ENCODE measurements around the gene SAYSD1.

Gene SAYSD1

GRCh38 chr6:39107641-39108040 is 7.3 kb downstream of the SAYSD1 start:
- DNase-seq, result no peak

- no peak for DNase-seq
These were observed 8.0 kb downstream of the SAYSD1 start for GRCh38 chr6:39107034-39107433.

DNA sequence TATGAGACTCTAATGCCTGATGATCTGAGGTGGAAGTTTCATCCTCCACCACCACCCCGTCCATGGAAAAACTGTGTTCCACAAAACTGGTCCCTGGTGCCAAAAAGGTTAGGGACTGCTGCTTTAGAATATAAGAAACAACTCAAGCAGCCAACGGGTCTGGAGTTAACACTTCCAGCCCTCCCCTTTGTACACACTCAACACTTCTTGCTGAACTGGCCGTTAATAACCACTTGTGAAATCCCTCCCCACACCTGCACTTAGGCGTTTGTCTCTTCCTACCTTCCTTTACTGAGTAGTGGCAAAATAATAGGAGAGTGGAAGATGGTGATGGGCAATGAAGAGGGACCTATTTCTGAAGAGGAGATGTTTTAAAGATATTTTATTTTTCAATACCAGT is 10.5 kb downstream of the SAYSD1 start:
- DNase-seq, result no peak

- no peak for DNase-seq
These were observed 12.2 kb downstream of the SAYSD1 start for GRCh38 chr6:39102821-39103136.

GRCh38 chr6:39102071-39102820 is 12.7 kb downstream of the SAYSD1 start:
- no peak for DNase-seq

- DNase-seq, result no peak
These were observed 14.6 kb downstream of the SAYSD1 start for GRCh38 chr6:39100358-39100757.

DNA sequence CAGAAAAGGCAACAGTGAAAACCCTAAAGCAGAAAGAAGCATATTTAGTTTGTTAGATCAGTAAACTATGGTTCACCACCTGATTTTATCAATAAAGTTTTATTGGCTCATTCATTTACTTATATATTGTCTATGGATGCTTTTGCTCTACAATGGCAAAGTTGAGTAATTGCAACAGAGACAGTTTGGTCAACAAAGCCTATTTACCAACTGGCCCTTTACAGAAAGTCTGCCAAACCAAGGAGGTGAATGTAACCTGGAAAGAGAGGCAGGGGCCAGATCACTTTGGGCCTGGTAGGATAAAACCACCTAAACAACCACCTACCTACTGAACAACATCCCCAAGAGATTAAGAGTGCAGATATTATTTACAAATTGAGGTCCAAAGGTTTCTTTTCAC is 19.4 kb downstream of the SAYSD1 start:
- DNase-seq, result no peak

GRCh38 chr6:39093149-39093708 is 21.8 kb downstream of the SAYSD1 start:
- no peak for DNase-seq

DNA sequence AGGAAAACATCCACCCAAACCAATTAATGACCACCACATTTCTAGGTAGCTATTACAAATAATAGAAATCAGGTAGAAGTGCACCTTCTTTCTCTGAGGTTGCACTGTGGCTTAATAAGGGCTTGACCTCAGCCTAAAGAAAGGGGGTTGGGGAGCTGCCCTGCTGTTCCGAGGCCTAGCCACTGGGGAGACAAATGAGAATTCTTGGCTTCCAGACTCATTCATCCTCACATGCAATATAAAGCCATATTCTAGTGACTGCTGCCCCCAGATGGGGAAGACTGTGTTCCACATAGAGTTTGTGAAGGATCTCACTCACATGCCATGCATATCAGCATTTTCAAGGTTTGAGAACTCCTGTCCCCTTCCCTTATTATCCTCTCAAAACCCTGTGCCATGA is 22.9 kb downstream of the SAYSD1 start:
- no peak for DNase-seq

- DNase-seq, result no peak
These were observed 23.8 kb downstream of the SAYSD1 start for GRCh38 chr6:39091220-39091619.

DNA sequence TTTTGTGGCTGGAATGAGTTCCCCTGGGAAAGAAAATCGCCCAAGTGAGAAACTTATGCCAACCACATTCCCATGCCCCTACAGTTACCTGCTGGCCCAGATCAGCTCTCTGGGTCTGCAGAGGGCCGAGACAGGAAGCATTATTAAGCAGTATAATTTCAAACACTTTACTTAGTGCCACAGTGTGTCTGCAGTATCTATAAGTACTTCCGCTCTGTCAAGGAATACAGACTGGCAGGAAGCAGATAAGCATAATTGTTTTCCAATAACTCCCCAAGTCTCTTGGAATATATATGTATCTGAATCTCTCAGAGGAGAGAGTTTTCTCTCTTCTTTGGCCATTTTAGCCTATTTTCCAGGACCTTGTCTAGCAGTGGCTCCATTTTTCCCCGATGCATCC is 24.9 kb downstream of the SAYSD1 start:
- no peak for DNase-seq

DNA sequence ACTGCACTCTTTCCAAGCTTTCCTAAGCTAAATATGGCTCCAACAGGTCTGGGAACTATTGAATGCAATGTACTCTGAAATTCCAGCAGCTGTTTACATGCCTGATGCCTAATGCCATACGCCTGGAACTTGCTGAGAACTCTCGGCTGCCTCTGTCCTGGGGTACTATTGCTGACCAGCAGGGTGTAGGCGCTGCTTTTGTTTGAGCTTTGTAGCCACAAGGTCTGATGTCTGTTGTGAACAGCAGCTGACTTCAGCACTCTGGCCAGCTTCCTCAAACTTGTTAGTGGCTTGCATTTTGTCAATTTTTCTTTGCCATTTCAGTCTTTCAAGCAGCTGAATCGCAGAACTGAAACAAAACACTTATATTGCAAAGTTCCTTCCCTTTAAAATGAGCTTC is 26.7 kb downstream of the SAYSD1 start:
- no peak for DNase-seq

DNA sequence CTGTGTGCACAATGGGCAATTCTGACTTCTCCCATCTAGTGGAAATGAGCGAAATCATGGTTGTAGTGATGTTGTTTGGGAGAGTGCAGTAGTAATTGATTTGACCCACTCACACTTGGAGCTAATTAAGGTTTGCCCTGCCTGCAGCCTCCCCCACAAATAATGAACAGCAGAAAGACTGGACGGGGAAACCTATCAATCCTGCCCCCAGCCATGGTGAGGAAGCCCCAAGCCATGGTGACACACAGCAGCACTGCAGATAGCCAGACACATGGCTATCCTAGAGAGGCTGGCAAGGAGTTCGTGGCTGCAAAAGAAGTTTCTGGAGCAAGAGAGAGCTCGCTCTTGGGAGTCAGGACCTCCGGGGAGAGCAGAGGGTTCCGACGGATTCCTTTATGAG is 27.8 kb downstream of the SAYSD1 start:
- DNase-seq, result no peak

GRCh38 chr6:39086711-39087110 is 28.3 kb downstream of the SAYSD1 start:
- DNase-seq, result no peak

DNA sequence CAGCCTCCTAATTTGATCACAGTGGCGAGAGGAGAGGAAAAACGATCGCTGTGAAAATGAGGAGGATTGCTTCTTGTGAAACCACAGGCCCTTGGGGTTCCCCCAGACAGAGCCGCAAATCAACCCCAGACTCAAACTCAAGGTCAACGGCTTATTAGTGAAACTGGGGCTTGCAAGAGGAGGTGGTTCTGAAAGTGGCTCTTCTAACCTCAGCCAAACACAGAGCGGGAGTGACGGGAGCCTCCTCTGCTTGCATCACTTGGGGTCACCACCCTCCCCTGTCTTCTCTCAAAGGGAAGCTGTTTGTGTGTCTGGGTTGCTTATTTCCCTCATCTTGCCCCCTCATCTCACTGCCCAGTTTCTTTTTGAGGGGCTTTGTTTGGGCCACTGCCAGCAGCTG is 28.7 kb downstream of the SAYSD1 start:
- DNase-seq, result no peak

DNA sequence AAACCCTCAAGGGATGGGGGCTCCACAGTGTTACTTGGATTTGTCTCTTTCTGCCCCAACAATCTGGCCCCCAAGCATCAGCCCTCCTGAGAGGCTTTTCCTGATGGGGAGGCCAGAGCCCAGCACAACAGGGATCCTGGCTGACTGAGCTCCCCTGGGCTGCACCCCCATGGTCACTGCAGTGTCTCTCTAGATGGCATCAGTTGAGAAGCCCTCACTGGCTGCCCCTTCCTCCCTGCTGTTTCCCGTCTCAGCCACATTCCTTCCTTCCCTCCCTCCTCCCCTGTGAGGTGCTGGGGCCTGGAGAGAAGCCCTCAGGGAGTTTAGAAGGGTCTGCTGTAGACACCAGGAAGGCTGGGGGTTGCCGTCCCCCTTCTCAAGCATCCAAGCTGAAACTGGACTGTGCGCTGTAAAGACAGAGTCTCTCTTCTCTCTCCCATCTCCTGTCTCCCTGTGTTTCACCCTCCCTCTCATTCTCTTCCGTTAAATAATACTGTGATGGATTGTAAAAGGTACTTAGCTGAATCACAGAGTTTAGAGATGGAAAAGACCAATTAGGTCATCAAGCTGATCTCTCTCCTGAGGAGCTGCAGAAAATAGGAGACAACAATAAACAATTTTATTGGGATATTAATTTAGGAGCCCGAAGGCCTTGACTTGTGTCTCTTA is 29.7 kb downstream of the SAYSD1 start:
- no peak for DNase-seq

GRCh38 chr6:39084506-39084905 is 30.5 kb downstream of the SAYSD1 start:
- DNase-seq, result no peak

DNA sequence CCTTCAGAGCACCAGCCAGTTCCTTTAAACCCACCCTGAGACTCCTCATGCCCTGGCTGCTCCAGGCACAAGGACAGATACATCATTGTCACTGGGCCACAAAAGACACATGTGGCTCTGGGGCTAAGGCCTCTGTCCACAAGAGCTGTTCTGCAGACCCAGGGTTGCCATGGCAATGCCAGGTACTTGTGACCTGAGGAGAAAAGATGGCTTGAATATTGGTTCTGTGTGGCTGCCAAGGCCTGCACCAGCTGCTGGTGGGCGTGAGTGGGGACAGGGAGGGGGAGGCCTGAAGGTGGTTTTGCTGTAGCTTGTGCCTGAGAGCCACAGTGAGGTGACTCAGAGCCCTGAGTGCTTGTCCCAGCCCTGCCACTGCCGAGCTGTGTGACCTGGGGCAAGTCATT is 31.8 kb downstream of the SAYSD1 start:
- no peak for DNase-seq

DNA sequence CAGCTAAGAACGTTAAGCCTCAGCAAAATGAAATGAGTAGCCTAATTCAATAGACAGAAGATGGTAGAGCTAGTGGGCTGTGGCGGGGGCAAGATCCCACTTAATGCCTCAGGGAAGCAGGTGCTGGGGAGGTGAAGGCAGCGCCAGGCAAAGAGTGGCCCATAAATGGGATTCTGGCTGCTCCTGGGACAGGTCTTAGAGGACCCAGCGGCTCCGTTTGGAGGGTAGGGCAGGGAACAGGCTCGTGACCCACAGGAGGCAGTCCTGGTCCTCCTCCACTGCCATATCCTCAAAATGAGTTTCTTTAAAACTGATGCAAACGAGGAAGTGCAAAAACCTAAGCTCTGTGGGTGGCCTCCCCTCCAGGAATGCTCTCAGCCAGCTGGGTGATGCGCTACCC is 32.7 kb downstream of the SAYSD1 start:
- DNase-seq, result no peak

GRCh38 chr6:39080246-39080875 is 34.6 kb downstream of the SAYSD1 start:
- no peak for DNase-seq

DNA sequence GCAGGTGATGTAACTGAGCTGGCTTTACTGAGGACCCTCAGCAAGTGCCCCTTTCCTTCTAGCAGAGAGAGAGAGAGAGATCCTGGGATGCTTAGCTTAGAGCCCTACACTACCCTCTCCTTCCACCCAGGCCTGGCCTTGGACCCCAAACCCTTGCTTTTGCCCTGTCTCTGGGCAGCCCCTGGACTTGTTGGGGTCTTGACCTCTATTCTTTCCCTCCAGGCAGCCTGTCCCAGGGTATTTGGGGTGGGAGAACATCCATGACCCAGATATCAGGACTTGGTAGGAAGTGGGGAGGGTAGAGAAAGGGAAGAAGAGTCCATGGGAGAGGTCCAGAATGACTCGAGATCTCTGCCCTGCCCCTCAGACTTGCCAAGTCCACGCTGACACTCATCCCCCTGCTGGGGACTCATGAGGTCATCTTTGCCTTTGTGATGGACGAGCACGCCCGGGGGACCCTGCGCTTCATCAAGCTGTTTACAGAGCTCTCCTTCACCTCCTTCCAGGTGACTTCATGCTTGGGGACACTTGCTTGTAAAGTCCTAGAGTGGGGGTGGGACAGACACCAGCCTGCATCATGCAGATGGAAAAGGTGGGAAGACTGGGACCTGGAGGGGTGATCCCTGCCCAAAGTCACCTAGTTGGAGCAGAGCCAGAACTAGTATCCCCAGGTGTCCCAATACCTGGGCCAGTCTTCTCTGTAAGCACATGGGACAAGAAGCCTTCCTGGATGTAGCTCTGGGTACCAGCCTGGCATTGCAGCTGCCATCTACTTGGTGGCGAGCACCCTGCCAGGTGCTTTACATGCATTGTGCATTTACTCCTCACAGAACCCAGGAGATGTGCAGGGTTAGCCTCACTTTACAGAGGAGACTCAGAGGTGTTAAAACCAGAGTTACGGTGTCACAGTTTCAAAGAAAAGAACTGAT is 35.5 kb downstream of the SAYSD1 start:
- DNase-seq, result no peak

DNA sequence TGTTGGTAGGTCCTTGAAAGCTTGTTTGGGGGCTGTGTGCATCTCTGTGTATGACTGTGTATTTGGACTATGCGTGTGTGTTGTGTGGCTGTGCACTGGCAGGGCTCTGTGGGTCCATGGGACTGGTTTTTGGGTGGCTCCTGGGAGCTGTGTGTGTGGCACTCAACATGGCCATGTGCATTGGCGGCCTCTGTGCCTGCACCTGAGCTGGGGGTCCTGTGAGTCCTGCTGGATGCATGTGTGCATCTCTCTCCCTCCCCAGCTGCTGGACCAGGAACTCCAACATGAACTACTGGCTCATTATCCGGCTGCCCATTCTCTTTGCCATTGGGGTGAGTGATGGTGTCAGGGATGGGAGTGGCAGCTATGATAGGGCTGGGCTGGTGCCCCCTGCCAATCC is 36.3 kb downstream of the SAYSD1 start:
- DNase-seq, result no peak

Measured in GOT3 (cell line).